GM15510 (cell line): ENCODE results near the gene SLAMF8.

Experiments used
- POLR2A ChIP-seq: IDR thresholded peaks from 3 replicates; pipeline ENCODE4 v1.6.1; 2011; ENCODE audit warnings: borderline replicate concordance; ENCODE audit not compliant: insufficient read length; ENCODE audit errors: extremely low read depth

The SLAMF8 gene

GRCh38 chr1:159853417-159854115 lies 26.9 kb downstream of the SLAMF8 start:
- TF ChIP-seq POLR2A = no peak

GRCh38 chr1:159854116-159854692 lies 27.5 kb downstream of the SLAMF8 start:
- TF ChIP-seq POLR2A = no peak

GRCh38 chr1:159854693-159855192 lies 28.1 kb downstream of the SLAMF8 start:
- no peak for TF ChIP-seq POLR2A

GRCh38 chr1:159855709-159856108 lies 29.0 kb downstream of the SLAMF8 start:
- no peak for TF ChIP-seq POLR2A

- no peak for TF ChIP-seq POLR2A
These were observed 29.9 kb downstream of the SLAMF8 start for GRCh38 chr1:159856576-159856975.

GRCh38 chr1:159857889-159858288 lies 31.2 kb downstream of the SLAMF8 start:
- TF ChIP-seq POLR2A = no peak

GRCh38 chr1:159859767-159860322 lies 33.2 kb downstream of the SLAMF8 start:
- no peak for TF ChIP-seq POLR2A

GRCh38 chr1:159860456-159860855 lies 33.8 kb downstream of the SLAMF8 start:
- no peak for TF ChIP-seq POLR2A

GRCh38 chr1:159861218-159861617 lies 34.5 kb downstream of the SLAMF8 start:
- no peak for TF ChIP-seq POLR2A

GRCh38 chr1:159862031-159862430 lies 35.4 kb downstream of the SLAMF8 start:
- TF ChIP-seq POLR2A = no peak

- no peak for TF ChIP-seq POLR2A
These were observed 35.9 kb downstream of the SLAMF8 start, which contains the start of gene VSIG8 for GRCh38 chr1:159862557-159862956. TSS of gene VSIG8 (minus strand) at chr1:159862657. CDS start at chr1:159862521, 136 bp downstream.

- TF ChIP-seq POLR2A = no peak
These were observed 37.6 kb downstream of the SLAMF8 start for GRCh38 chr1:159864262-159864661.

- TF ChIP-seq POLR2A = no peak
These were observed 39.4 kb downstream of the SLAMF8 start for GRCh38 chr1:159866066-159866465.

- no peak for TF ChIP-seq POLR2A
These were observed 40.4 kb downstream of the SLAMF8 start for GRCh38 chr1:159866905-159867663.

GRCh38 chr1:159867664-159868026 lies 41.0 kb downstream of the SLAMF8 start:
- TF ChIP-seq POLR2A = no peak
